IPS-18c (cell line): ENCODE results near the gene GRIN2C.
A peak's percentile ranks its signal among the peaks of the same experiment; 100 is the strongest.
"Not testable (repeated sequence)": the region's sequence is repeated elsewhere in the genome, so short reads cannot be mapped to it uniquely, and the experiment has no call there.

Experiments used
- H3K4me3 ChIP-seq: 2 replicates; pipeline ENCODE4 v1.7.0; 2013; ENCODE audit warnings: low read depth, mild to moderate bottlenecking, low read length, moderate library complexity; ENCODE audit not compliant: insufficient read depth
- H3K9me3 ChIP-seq: one replicate; pipeline ENCODE4 v1.6.1; 2013; ENCODE audit warnings: mild to moderate bottlenecking, low read length, moderate library complexity; ENCODE audit not compliant: control insufficient read depth, insufficient read depth

Gene GRIN2C

DNA sequence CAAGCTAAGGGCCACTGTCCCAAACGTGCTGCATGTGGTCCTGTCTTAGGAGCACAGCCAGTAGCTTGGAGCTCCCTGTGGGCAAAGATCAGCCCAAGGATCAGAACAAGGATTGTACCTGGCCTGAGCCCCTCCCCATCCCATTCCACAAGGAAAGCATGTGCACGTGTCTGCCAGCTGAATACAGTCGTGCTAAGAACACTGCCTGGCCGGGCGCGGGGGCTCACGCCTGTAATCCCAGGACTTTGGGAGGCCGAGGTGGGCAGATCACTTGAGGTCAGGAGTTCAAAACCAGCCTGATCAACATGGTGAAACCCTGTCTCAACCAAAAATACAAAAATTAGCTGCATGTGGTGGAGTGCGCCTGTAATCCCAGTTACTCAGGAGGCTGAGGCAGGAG is 10.3 kb upstream of the GRIN2C start:
- not testable (repeated sequence) for H3K9me3 ChIP-seq, H3K4me3 ChIP-seq

DNA sequence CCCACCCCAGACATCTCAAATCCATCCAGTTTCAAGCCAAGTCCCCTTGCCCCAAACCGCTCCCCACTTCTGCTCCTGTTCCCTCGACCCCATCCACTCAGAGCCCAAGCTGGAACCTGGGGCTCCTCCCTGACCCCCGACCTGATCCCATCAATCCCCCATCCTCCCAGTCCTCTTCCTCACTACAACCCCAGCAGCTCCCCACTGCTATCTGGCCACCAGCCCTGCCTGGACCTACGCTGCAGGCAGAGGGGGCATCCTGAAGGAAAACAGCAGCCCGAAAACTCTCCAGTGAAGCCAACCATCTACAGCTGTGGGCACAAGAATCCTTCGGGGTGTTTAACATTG is 9.2 kb upstream of the GRIN2C start:
- Histone ChIP-seq H3K4me3 (no peak overlapping the region), H3K9me3 (no peaks in the 10 kb centered on the region)

DNA sequence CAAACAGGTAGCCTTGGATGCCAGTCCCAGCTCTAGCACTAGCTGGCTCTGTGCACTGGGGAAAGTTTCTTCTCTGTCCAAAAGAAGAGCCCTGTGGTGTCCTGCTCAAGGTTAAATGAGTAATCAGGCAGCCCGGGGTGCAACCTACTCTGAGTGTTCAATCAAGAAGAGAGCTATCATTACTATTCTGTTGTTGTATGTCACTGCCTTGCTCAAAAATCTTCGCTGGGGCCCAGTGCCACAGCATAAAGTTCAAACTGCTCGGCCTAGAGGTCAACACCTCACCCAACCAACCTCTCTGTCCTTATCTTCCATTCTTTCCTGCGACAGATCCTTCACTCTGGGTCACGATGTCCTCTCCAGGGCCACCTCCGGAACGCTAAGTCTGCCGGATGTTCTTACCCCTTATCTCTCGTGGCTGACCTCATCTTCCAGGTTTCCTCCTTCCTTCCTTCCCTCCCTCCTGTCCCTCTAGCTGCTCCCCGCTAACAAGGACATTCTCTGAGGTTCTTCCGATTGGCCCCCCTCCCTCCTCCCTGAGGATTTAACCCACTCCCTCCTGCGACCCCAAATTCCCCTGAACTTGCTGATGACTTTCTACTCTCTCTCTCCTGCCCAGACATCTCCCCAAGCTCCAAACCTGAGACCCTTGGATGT is 8.7 kb upstream of the GRIN2C start:
- H3K4me3 ChIP-seq: no peak overlapping the region
- no peaks in the 10 kb centered on the region for H3K9me3 ChIP-seq

DNA sequence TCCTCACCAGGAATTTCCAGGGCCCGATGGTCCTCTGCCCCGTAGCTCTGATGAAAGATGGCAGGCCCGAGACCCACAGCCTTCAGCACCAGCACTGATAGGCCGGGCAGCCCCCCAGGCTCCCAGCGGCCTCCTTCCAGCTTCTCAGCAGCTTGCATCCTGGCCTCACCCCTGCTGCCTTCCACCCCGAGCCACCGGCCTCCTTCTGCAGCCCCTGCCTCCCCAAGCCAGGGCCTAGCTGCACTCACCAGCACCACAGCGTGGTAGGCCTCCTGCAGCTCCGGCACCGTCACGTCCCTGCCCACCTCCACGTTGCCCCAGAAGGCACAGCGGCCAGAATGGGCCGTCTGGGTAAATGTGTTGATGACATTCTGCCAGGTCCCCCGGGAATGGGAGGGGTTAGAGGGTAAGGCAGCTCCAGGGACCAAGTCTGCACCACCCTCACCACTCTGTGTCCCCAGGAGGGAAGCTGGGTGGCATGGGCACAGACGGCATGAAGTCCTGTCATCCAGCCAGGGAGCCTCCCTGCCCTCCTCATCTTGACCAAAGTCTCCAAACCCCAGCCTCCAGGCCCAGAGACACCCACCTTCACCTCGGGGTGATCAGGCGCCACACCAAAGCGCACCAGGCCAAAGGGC is 6.6 kb upstream of the GRIN2C start:
- no peaks in the 10 kb centered on the region for H3K9me3 ChIP-seq
- H3K4me3 ChIP-seq: no peak overlapping the region

DNA sequence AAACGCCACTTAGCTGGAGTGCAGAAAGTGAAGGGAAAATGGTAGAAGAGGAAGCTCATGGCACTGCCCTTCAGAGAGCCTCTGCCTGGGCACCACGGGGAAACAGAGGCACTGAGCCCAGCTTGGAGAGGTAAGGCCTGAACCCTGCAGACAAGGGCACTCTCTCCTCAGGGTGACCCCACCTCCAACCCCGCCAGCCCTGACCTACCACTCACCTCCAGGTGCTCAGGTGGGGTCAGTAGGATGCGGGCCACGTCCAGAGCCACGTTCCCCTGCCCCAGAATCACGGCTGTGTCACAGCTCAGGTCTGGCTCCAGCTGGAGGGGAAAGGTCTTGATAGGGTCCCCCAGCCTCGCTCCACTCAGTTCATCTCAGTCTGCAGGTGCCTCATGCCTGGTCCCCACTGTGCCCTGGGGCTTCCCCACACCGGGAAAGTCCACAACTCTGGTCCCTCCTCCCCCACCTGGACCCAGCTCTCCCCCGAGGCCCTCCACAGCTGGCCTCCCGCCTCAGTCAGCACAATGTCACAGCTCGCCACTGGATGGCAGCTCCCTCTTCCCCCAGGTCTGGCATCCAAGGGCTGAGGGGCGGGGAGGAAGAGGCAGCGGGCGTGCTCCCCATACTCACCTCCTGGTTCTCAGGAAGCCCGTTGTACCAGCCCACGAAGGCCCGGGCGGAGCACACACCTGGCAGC is 6.0 kb upstream of the GRIN2C start:
- Histone ChIP-seq H3K4me3 (no peak overlapping the region), H3K9me3 (no peaks in the 10 kb centered on the region)

DNA sequence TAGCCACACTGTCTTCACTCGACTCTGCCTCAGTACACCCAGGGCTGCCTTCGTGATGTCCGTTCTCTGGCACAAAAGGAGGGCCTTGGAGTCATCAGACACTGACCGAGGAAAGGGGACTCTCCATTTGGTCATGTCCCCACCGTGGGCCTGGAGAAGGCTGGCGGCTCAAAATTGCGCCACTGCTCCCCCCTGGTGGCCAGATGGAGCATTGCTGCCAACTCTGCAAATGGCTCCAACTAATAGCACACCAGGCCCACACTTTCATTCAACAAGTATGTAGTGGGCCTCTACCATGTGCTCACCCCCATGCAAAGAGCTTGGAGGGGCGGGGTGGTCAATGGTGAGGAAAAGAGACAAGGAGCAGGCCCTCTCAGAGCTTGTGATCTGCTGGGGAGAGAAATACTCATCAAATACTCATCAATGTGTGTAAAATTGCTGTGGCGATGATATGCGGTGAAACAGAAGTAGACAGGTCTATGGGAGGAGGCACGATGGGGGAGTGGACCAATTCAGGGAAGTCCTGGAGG is 5.2 kb upstream of the GRIN2C start:
- no peak overlapping the region for H3K4me3 ChIP-seq
- no peaks in the 10 kb centered on the region for H3K9me3 ChIP-seq

DNA sequence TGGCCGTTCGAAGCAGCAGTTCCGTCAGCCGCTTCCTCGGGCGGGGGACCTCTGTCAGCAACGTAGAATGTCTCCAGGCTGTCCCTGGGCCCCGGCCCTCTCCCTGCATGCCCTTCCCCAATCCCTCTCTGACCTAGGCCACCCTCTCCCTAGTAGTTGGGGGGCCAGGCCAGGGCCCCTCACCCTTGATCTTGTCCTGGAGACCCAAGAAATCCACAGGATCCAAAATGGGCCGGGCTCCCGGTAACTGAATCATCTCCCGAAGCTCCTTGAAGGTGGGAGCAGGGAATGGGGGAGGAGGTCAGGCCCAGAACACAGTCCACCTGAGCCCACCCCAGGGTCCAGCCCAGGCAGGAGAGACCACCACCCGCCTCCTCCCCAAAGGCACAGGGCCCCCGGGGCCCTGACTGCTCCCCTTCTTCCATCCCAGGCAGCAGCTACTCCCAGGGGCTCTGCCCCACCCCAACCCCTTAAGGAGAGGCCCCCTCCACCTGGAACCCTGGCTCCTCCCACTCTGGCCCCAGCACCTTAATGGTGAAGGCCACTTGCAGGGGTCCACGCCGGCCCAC is 4.7 kb upstream of the GRIN2C start:
- Histone ChIP-seq H3K4me3 (no peak overlapping the region), H3K9me3 (no peaks in the 10 kb centered on the region)

DNA sequence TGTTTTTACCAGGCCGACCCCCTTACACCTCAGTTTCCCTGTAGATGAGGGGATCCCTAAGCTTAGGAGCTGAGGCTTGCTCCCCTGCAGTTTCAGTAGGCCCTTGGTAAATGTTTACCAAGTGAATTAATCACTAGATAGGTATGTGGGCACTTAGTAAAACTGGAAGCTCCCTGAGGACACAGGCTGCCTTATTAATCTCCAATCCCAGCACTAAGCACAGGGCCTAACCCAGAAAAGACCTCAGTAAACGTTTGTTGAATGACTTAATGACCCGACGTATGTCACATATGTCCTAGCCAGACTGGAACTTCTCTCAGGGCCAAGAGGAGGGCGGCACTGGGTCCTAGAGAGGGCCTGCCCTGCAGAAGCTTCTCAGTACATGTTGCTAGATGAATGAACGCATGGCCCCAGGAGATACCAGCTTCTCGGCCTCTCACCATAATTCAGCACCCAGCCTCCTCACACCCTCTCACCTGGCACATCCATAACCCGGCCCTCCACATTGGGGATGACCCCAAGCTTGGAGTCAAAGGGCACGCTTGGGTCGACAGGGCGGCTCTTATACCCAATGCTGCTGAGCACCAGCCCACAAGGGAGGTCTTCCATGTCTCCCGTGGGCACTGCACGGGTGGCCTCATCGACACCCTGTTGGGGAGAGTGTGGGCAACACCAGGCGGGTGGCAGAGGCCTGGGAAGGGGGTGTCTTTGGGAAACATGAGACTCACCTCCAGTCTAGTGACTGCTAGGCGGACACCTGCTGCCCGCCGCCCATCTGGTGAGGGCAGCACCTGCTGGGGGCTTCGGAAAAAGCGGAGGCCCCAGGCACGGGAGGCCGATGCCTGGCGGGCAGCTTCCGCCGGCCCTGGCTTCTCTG is 4.0 kb upstream of the GRIN2C start:
- H3K9me3 ChIP-seq: no peaks in the 10 kb centered on the region
- no peak overlapping the region for H3K4me3 ChIP-seq

DNA sequence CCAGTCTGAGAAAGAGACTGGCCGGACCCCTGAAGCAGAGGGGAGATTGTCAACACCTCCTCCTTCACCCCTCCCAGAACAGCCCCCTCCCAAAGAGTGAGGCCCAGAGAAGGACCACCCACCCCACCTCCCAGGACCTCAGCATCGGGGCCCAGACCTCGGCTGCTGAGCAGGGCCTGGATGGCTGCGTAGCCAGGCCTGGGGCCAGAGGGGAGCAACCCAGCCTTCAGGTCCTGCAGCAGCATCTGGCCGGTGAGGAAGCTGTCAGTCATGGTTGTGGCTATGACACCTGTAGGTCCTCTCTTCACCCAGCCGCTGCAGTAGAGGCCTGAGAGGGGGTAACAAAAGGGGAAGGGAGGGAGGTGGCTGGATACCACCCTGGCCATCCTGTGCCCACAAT is 3.2 kb upstream of the GRIN2C start:
- Histone ChIP-seq H3K9me3 (no peaks in the 10 kb centered on the region), H3K4me3 (no peak overlapping the region)

DNA sequence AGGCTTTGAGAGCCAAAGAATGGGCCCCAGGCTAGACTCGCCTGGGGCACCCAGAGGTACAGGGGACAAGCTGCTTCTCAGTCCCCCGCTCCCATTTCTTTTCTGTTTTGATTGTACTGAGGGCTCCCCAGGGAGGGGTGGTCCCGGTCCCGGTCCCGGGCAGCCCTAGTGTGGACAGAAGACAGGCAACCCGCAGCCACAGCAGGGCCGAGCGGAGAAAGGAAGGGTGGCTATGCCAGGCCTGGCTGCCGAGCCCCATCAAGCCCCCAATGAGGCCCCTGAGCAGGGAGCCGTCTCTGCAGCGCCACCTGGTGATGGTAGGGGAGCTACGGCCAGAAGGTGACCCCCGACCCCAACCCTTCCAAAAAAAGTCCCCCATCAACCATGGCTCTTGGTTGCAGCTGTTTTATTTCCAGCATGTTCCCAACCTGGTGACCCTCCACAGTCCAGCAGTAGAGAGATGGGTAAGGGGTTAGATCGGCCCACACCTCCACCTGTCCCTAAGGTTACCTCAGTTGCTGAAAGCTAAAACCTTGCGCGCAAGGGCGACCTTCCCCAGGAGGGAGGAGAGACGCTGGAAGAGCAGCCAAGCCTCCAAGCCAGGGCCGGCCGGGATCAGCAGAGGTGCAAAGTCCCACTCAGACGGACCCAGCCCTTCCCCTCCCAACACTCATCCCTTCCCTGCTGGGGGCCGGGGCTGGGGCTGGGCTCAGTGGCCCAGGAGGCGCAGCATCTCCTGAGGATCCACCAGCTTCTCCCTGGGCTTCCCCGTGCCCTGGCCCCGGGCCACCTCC is 2.6 kb upstream of the GRIN2C start:
- Histone ChIP-seq H3K9me3 (no peaks in the 10 kb centered on the region), H3K4me3 (no peak overlapping the region; the same call in 1 of the 2 replicates)

DNA sequence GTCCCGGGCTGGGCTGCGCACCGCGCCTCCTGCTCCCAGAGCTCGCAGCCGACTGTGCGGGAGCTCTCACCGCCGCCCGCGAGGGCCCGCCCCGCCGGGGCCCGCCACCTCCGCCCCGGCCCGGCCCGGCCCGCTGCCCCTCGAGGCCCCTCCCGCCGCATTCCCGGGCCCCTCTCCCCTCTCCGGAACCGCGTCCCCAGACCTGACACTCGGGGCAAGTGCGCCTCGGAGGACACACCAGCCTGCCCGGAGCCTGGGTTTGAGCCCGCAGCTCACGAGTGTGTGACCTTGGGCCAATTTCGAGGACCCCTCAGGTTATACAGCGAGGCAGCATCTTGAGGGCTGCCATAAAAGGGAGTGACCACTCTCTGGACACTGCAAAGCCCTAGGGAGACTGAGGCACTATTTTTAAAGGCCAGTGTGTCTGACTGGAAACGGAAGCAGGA is 2.0 kb upstream of the GRIN2C start:
- no peaks in the 10 kb centered on the region for H3K9me3 ChIP-seq
- H3K4me3 ChIP-seq: no peak overlapping the region; the same call in 1 of the 2 replicates

DNA sequence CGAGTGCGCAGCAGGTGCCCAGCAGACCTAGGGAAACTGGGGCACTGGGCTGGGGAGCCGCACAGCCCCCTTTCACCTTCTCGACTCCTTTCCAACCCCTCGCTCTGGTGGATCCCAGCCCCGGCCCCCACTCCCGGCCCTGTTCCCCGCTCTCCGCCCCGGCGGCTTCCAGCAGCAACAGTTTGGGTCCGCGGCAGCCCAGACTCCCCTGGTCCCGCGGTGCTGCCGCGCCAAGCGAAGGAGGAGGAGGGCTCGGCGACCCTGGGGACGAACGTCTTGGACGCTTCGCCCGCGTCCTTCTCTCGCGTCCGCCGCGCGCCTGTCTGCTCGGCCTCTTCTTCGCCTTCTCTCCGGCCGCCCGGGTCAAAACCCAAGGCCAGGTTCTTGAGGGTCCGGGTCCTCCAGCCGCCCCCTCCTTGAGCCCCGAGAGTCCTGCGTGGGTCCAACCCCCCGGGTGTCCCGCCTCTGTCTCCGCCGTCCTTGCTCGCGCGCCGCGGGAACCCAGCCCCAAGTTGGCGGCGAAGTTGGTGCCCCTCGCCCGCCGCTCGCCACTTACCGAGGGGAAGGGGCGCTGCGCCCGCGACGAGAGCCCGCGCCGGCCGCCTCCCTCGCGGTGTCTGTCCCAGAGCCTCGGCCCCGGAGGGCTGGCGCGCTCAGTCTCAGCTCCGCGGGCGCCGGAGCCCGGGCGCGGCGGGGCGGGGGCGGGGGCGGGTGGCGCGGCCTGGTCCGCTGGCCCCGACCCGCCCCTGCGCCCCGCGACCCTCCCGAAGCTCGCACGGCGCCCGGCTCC is 1.4 kb upstream of the GRIN2C start:
- peak overlapping the region; percentile 44 for H3K4me3 ChIP-seq
- no peaks in the 10 kb centered on the region for H3K9me3 ChIP-seq

DNA sequence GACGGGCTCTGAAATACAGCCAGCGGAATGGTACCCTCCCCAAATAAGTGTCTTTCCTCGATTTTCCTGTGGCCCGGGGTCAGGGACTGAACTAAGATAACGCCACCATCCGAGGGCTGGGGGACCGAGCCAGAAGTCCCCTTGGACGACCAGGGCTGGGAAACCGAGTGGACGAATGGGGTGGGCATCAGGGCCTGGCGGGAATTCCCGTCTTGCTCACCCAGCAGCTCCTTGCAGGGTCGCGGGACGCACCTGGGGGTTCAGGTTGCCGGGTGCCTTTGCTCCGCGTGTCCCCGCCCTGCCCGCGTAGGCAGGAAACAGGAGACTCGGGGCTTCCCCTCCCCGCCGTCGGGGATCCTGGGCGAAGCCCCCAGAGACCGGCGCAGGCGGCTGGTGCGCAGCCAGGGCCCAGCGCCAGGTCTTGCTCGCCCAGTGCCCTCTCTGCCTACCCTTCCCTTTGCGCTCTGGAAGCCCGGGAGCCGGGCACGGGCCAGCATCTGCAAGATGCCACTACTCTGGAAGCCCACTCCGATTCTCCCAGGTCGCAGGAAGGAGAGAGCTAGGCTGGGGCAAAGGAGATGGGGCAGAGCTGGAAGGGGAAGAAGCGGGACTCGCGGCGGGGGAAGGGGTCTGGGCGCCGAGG is 665 bp upstream of the GRIN2C start:
- Histone ChIP-seq H3K9me3 (no peaks in the 10 kb centered on the region), H3K4me3 (0 out of 2 replicates have a peak overlapping the region, but pooled peaks have one; percentile 44)

DNA sequence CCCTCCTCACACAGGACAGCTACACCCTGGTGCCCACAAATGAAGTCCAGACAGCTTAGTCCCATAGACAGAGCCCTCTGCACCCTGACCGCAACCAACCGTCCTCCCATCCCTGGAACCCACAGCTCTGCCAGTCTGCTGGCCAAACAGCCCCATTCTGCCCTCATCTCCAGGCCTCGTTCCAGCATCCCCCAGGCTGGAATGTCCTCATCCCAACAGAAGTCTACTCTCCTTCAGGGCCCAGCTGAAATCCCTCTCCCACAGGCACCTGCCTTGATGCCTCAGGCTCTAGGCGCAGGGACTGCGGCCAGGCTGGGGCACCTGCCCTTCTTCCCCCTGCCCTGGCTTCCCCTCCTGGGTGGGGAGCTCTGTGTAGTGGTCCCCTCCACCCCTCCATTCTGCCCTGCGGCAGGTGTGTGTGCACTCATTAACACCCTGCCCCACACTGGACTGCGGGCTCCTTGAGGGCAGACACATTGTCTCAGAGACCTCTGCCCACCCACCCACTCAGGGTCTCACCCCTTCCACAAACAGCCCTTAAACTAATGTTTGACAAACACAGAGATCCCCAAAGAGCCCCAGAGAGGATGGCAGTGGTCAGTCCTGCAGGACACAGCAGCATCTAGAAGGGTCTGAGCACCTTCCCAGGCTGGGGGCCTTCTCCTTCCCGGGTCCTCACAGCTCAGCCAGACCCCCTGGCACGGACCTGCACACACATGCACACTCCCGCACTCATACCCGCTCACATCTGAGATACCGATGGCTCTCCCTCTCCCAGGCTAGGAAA is 820 bp downstream of the GRIN2C start:
- Histone ChIP-seq H3K9me3 (no peaks in the 10 kb centered on the region), H3K4me3 (no peak overlapping the region)

DNA sequence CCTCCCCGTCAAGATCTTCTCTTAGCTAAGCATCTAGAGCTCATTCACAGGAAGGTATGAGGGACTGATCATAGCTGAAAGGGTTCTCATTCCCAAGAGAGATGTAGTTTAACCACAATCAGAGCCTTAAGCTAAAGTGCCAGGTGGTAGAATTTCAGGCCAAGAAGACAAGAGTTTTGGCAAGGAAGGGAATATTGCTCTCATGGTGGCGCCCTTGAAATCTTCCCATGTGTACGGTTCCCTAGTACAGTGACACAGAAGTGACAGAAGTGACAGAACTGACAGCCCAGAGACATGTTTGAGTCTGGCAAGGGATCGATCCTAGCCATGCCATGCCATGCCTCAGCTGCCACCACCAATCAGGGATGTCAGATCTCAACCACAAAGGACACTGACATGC is 2.5 kb downstream of the GRIN2C start:
- Histone ChIP-seq H3K9me3 (peaks cover 1% of the 10 kb centered on the region), H3K4me3 (no peak overlapping the region)
